ENCODE data around the gene CDCA3.

Gene CDCA3

DNA sequence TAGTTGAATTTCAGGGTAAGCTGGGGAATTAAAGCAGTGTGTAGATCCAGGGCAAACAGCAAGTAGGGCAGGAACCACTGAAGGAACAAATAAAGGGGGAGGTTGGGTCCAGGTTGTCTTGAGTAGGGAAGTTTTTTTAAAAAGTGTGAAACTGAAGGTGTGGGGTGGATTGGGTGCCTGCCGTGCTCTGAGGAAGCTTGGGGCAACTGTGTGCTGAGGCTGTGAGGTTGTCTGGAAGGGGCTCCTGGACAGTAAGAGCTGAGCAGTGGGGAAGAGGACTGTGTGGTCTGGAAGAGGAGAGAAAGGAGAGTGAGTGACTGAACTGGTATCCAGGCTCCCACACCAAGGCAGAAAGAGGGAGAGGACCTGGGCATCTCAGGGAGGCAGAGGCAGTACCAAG lies 40.3 kb downstream of the CDCA3 start:
- no peak for TF ChIP-seq POLR2A (IDR thresholded peaks at IDR 0.05; ENCODE audit: extremely low read depth, insufficient read length)
- no peak for TF ChIP-seq MYC (IDR thresholded peaks at IDR 0.05; ENCODE audit: low read depth, low read length)
- TF ChIP-seq, protein P1, sequence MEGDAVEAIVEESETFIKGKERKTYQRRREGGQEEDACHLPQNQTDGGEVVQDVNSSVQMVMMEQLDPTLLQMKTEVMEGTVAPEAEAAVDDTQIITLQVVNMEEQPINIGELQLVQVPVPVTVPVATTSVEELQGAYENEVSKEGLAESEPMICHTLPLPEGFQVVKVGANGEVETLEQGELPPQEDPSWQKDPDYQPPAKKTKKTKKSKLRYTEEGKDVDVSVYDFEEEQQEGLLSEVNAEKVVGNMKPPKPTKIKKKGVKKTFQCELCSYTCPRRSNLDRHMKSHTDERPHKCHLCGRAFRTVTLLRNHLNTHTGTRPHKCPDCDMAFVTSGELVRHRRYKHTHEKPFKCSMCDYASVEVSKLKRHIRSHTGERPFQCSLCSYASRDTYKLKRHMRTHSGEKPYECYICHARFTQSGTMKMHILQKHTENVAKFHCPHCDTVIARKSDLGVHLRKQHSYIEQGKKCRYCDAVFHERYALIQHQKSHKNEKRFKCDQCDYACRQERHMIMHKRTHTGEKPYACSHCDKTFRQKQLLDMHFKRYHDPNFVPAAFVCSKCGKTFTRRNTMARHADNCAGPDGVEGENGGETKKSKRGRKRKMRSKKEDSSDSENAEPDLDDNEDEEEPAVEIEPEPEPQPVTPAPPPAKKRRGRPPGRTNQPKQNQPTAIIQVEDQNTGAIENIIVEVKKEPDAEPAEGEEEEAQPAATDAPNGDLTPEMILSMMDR (IDR thresholded peaks at IDR 0.05; ENCODE audit: low read depth, low read length), result no peak
- TF ChIP-seq, protein P2, sequence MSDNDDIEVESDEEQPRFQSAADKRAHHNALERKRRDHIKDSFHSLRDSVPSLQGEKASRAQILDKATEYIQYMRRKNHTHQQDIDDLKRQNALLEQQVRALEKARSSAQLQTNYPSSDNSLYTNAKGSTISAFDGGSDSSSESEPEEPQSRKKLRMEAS (IDR thresholded peaks at IDR 0.05; ENCODE audit: low read depth, low read length), result no peak
- H3K4me3 ChIP-seq (ENCODE audit: low read depth, low read length), result no peak overlapping the region
- no peak for DNase-seq (ENCODE audit: low read depth)

DNA sequence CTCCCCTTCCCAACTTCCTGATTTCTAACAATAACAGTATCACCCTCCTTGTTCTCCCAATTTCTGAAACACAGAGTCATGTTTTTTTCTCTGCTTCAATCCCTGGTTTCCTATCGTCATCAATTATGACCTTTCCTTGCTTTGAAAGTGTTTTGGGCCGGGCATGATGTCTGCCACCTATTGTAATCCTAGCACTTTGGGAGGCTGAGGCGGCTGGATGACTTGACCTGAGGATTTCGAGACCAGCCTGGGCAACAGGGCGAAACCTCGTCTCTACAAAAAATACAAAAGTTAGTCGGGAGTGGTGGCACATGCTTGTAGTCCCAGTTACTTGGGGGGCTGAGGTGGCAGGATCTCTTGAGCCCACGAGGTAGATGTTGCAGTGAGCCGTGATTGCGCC lies 42.0 kb downstream of the CDCA3 start:
- no peak overlapping the region for H3K4me3 ChIP-seq (ENCODE audit: low read depth, low read length)
- no peak for DNase-seq (ENCODE audit: low read depth)
- TF ChIP-seq, protein P2 (IDR thresholded peaks at IDR 0.05; ENCODE audit: low read depth, low read length), result no peak
- no peak for TF ChIP-seq MYC (IDR thresholded peaks at IDR 0.05; ENCODE audit: low read depth, low read length)
- TF ChIP-seq, protein P1 (IDR thresholded peaks at IDR 0.05; ENCODE audit: low read depth, low read length), result no peak

DNA sequence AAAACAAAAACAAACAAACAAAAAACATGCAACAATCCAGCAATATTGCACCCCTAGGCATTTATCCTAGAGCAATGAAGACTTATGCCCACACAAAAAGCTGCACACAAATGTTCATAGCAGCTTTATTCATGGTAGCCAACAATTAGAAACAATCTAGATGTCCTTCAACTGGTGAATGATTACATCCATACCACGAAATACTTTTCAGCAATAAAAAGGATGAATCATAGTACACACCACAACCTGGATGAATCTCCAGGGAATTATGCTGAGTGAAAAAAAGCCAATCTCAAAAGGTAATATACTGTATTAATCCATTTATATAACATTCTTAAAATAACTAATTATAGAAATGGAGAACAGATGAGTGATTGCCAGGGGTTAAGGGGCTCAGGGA lies 43.9 kb downstream of the CDCA3 start:
- DNase-seq (ENCODE audit: low read depth), result no peak
- TF ChIP-seq POLR2A (IDR thresholded peaks at IDR 0.05; ENCODE audit: extremely low read depth, insufficient read length) (no peak), MYC (IDR thresholded peaks at IDR 0.05; ENCODE audit: low read depth, low read length) (no peak)
- TF ChIP-seq, protein P2 (IDR thresholded peaks at IDR 0.05; ENCODE audit: low read depth, low read length), result no peak
- TF ChIP-seq, protein P1 (IDR thresholded peaks at IDR 0.05; ENCODE audit: low read depth, low read length), result no peak
- H3K4me3 ChIP-seq (ENCODE audit: low read depth, low read length), result no peak overlapping the region

DNA sequence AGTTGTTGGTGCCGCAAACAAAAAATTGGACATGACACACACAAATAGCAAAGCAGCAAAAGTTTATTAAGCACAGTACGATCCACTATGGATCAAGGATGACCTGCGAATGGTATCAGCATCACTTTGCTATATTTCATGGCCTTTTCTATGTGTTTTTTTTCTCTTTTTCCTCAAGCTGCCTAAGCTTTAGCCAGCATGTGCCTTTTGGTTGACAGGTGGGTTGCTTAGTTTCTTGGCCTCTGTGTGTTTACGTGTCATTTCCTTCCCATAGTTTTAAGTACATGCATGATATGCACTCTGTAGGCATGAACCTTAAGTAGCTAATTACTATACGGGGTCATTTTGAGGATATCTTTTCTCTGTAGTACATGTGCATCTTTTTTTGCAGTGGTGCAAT lies 51.9 kb downstream of the CDCA3 start:
- no peak for TF ChIP-seq MYC (IDR thresholded peaks at IDR 0.05; ENCODE audit: low read depth, low read length)
- TF ChIP-seq POLR2A (IDR thresholded peaks at IDR 0.05; ENCODE audit: extremely low read depth, insufficient read length), result no peak
- TF ChIP-seq, protein P1 (IDR thresholded peaks at IDR 0.05; ENCODE audit: low read depth, low read length), result no peak

More for the DNA sequence above, 51.9 kb downstream of the CDCA3 start:
- H3K4me3 ChIP-seq (ENCODE audit: low read depth, low read length), result no peak overlapping the region
- DNase-seq (ENCODE audit: low read depth), result no peak

Data from NB4 (cell line).